ENCODE data around the gene GSTO2. TPM values are rescaled to one million over a fixed set of nuclear protein-coding genes. Genes with fewer than 3 reads are reported as not detected.

The GSTO2 gene
- total and polyA plus RNA-seq, 10 donors, result 0.32 to 1.4 (median 0.91) TPM

GRCh38 chr10:104231784-104232612, 37.0 kb upstream of the GSTO2 start, which contains the start of gene CFAP43:
CFAP43 (minus strand) TSS chr10:104232364; CDS start chr10:104232246, 118 bp downstream.
- Histone ChIP-seq H3K4me3 (peak within 1 kb of the TSS; percentile 62 to 93 (median 82)), H3K27ac (peak within 1 kb of the TSS in 4 of 8 donors; percentile 33 to 60 (median 52)), H3K4me1 (peaks cover 4 to 21% (median 13%) of the 10 kb centered on the region in 6 donors), H3K27me3 (replicated peaks in 1 of 7) (peaks cover 0 to 38% (median 0%) of the 10 kb centered on the region in 7 donors), H3K9me3 (peaks cover 0 to 22% (median 14%) of the 10 kb centered on the region in 8 donors), H3K36me3 (no peaks in the 10 kb centered on the region)
- intact Hi-C loops (cut with DNase I; ENCODE audit: low total_unique reads), result no loop called here
- TF ChIP-seq CTCF (IDR thresholded peaks at IDR 0.05 in 8 of 11, conservative IDR thresholded peaks at IDR 0.05 in 3 of 11), result peak in 2 of 11 experiments; percentile 18 to 32
- TF ChIP-seq POLR2A (IDR thresholded peaks at IDR 0.05), result peak in 2 of 3 donors; percentile 14 to 24
- TF ChIP-seq POLR2AphosphoS5 (IDR thresholded peaks at IDR 0.05), result peak; percentile 56 to 87 (median 84)
- WGBS, 5 donors, result 0 to 2% (median 1%) methylated on average over 33 to 60 of the region's 60 CpGs
- DNase-seq, result peak; percentile 99

DNA sequence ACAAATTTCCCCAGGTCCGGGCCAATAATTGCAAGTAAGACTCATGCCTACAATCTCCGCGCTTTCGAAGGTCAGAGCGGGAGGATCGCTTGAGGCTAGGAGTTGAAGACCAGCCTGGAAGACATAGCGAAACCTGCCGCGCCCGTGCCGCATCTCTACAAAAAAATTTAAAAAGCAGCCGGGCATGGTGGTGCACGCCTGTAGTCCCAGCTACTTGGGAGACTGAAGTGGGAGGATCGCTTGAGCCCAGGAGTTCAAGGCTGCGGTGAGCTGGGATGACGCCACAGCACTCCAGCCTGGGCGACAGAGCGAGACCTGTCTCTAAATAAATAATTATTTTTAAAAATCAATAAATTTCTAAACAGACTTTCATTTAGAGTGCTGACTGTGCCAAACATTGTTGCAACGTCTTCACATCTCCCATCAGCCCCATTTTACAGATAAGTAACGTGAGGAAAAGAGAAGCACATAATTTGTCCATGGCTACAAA, 36.3 kb upstream of the GSTO2 start:
- 14 to 17% (median 15%) methylated on average over 20 of the region's 20 CpGs for WGBS, 5 donors
- Histone ChIP-seq H3K27me3 (replicated peaks in 1 of 7) (peaks cover 0 to 38% (median 0%) of the 10 kb centered on the region in 7 donors), H3K36me3 (no peaks in the 10 kb centered on the region), H3K27ac (peak overlapping the region in 3 of 8 donors; percentile 16 to 60 (median 51)), H3K4me3 (peak overlapping the region; percentile 62 to 93 (median 82)), H3K9me3 (peaks cover 0 to 22% (median 14%) of the 10 kb centered on the region in 8 donors), H3K4me1 (peaks cover 4 to 21% (median 13%) of the 10 kb centered on the region in 6 donors)
- TF ChIP-seq CTCF (IDR thresholded peaks at IDR 0.05 in 8 of 11, conservative IDR thresholded peaks at IDR 0.05 in 3 of 11), result no peak
- TF ChIP-seq POLR2A (IDR thresholded peaks at IDR 0.05), result no peak
- no peak for TF ChIP-seq POLR2AphosphoS5 (IDR thresholded peaks at IDR 0.05)
- peak; percentile 78 for DNase-seq
- intact Hi-C loops (cut with DNase I; ENCODE audit: low total_unique reads), result no loop called here

DNA sequence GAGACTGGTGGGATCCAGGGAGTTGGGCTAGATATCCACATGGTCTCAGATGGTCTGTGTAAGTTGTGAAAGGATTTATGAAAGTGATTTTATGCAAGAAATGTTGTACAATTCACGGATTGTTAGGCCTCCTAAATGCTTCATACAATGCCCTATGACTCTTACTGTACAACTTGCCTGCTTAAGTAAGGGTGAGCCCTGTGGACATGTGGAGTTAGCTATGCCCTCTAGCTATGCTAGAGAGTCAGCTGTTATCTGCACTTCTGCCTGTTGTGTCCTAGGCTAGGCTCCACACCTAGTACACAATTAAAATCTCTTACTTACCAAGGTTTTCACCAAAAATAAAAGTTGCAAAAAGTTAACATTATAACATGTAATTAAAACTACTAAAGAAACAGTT, 35.2 kb upstream of the GSTO2 start:
- intact Hi-C loops (cut with DNase I; ENCODE audit: low total_unique reads), result no loop called here
- peaks cover 0 to 22% (median 14%) of the 10 kb centered on the region in 8 donors for H3K9me3 ChIP-seq
- no peaks in the 10 kb centered on the region for H3K36me3 ChIP-seq
- no peak overlapping the region for H3K4me3 ChIP-seq
- peaks cover 0 to 38% (median 0%) of the 10 kb centered on the region in 7 donors for H3K27me3 ChIP-seq (replicated peaks in 1 of 7)
- 60 to 93% (median 88%) methylated on average over 1 of the region's 1 CpG for WGBS, 5 donors
- H3K4me1 ChIP-seq, result peaks cover 4 to 21% (median 13%) of the 10 kb centered on the region in 6 donors
- DNase-seq, result no peak
- TF ChIP-seq CTCF (IDR thresholded peaks at IDR 0.05 in 8 of 11, conservative IDR thresholded peaks at IDR 0.05 in 3 of 11) (no peak), POLR2AphosphoS5 (IDR thresholded peaks at IDR 0.05) (no peak), POLR2A (IDR thresholded peaks at IDR 0.05) (no peak)
- H3K27ac ChIP-seq, result no peak overlapping the region

DNA sequence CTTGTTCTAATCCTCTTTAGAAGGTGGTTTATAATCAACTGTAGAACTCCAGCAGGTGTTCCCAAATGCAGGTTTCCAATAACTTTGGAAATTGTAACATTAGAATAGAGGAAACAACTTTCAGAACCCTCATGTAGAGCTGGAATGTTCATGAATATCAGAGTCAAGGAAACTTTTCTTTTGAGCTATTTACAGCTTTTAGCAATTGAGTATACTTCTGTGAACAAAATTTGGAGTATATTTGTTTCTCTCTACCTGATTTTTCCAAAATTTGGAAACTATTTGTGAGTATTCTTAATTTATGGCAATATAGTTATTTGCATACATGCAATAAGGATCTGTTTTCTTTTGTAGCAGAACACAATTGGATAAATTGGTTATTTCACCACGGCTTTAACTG, 34.0 kb upstream of the GSTO2 start:
- peaks cover 0 to 29% (median 0%) of the 10 kb centered on the region in 7 donors for H3K27me3 ChIP-seq (replicated peaks in 1 of 7)
- no peaks in the 10 kb centered on the region for H3K36me3 ChIP-seq
- WGBS, 5 donors, result 78 to 92% (median 84%) methylated on average over 1 of the region's 1 CpG
- H3K4me3 ChIP-seq, result no peak overlapping the region
- intact Hi-C loops (cut with DNase I; ENCODE audit: low total_unique reads), result no loop called here
- TF ChIP-seq POLR2AphosphoS5 (IDR thresholded peaks at IDR 0.05) (no peak), POLR2A (IDR thresholded peaks at IDR 0.05) (no peak), CTCF (IDR thresholded peaks at IDR 0.05 in 8 of 11, conservative IDR thresholded peaks at IDR 0.05 in 3 of 11) (no peak)
- no peak for DNase-seq
- no peak overlapping the region for H3K27ac ChIP-seq
- H3K4me1 ChIP-seq, result peaks cover 4 to 21% (median 13%) of the 10 kb centered on the region in 6 donors
- peaks cover 0 to 22% (median 14%) of the 10 kb centered on the region in 8 donors for H3K9me3 ChIP-seq
